Neutrophil (primary cell): ENCODE measurements around the gene USP10.

Experiments used
- H3K27ac ChIP-seq: fragments of 200-600 bp; sonication (generic); 2 replicates; pipeline ENCODE4 v1.5.1; 2016; ENCODE audit warnings: mild to moderate bottlenecking, moderate library complexity
- H3K27me3 ChIP-seq: fragments of 200-600 bp; sonication (generic); 2 replicates; pipeline ENCODE4 v1.6.0; 2016; ENCODE audit warnings: mild to moderate bottlenecking
- H3K36me3 ChIP-seq: fragments of 200-600 bp; sonication (generic); 2 replicates; pipeline ENCODE4 v1.5.1; 2017
- H3K4me1 ChIP-seq, 2 experiments: fragments of 200-600 bp in 1 of 2; sonication (generic) in 1 of 2; 1 replicate in 1 of 2; 2 replicates in 1 of 2; pipeline versions ENCODE4 v1.5.1 to v1.6.1; 2013 to 2016; ENCODE audit warnings: low read depth in 1 of 2, low read length in 1 of 2, mild to moderate bottlenecking in 1 of 2, moderate library complexity in 1 of 2; ENCODE audit not compliant: control insufficient read depth in 1 of 2, insufficient read depth in 1 of 2
- H3K4me3 ChIP-seq, 2 experiments: fragments of 200-600 bp in 1 of 2; sonication (generic) in 1 of 2; 1 replicate in 1 of 2; 2 replicates in 1 of 2; pipeline ENCODE4 v1.5.1; 2013 to 2016; ENCODE audit warnings: low read depth in 1 of 2, low read length in 1 of 2, mild to moderate bottlenecking in 1 of 2, moderate library complexity in 1 of 2
- H3K9me3 ChIP-seq: fragments of 200-600 bp; sonication (generic); 2 replicates; pipeline ENCODE4 v1.5.1; 2016
- TF ChIP-seq, protein P1 (sequence below): fragments of 200-600 bp; sonication (generic); IDR thresholded peaks from 2 replicates; pipeline ENCODE4 v1.5.1; 2016; ENCODE audit warnings: antibody characterized with exemption

USP10 gene

DNA sequence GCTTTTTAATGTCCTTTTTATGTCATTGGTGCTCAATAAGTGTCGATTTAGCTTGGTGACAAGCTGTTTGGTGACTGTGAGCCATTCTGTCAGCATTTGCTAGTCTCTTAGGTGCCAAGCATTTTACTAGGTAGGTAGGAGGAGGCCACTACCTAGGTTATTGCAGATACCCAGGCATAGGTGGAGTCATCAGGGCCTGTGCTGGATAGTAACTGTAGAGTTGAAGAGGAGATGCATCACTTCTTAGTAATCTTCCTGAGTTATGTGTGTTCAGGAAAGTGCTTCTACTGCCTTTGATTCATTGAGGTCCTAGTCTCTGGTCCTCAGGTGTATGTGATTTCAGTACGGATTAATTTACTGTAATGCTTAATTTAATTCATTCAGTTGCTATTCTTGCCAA lies 17.7 kb downstream of the USP10 start:
- no peaks in the 10 kb centered on the region for H3K36me3 ChIP-seq
- H3K27ac ChIP-seq, result no peak overlapping the region
- peaks cover 36 to 37% of the 10 kb centered on the region in 2 experiments for H3K4me1 ChIP-seq
- H3K27me3 ChIP-seq, result no peaks in the 10 kb centered on the region
- no peak overlapping the region for H3K4me3 ChIP-seq
- no peaks in the 10 kb centered on the region for H3K9me3 ChIP-seq
- TF ChIP-seq, protein P1, sequence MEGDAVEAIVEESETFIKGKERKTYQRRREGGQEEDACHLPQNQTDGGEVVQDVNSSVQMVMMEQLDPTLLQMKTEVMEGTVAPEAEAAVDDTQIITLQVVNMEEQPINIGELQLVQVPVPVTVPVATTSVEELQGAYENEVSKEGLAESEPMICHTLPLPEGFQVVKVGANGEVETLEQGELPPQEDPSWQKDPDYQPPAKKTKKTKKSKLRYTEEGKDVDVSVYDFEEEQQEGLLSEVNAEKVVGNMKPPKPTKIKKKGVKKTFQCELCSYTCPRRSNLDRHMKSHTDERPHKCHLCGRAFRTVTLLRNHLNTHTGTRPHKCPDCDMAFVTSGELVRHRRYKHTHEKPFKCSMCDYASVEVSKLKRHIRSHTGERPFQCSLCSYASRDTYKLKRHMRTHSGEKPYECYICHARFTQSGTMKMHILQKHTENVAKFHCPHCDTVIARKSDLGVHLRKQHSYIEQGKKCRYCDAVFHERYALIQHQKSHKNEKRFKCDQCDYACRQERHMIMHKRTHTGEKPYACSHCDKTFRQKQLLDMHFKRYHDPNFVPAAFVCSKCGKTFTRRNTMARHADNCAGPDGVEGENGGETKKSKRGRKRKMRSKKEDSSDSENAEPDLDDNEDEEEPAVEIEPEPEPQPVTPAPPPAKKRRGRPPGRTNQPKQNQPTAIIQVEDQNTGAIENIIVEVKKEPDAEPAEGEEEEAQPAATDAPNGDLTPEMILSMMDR, result no peak

DNA sequence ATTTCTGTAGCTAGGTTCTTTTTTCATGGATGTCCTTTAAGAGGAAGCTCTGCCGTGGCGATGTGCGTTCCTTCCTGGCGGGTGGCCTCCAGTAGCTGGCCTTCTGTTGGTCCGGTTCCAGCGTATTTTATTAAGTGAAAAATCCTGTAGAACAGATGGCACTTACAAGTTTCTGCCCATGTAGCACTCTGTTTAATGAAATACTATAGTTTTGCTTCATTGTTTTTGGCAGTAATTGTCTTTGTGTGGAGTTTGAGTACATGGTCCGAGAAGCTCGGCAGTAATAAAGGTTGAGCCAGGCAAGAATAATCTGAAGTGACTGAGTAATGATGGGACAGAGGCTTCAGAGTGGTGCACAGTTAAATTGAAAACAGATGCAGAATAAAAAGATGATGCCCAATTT lies 20.4 kb downstream of the USP10 start:
- Histone ChIP-seq H3K27me3 (no peaks in the 10 kb centered on the region), H3K4me3 (no peak overlapping the region), H3K36me3 (no peaks in the 10 kb centered on the region), H3K4me1 (peaks cover 24 to 27% of the 10 kb centered on the region in 2 experiments), H3K27ac (no peak overlapping the region), H3K9me3 (no peaks in the 10 kb centered on the region)
- TF ChIP-seq, protein P1, result no peak

DNA sequence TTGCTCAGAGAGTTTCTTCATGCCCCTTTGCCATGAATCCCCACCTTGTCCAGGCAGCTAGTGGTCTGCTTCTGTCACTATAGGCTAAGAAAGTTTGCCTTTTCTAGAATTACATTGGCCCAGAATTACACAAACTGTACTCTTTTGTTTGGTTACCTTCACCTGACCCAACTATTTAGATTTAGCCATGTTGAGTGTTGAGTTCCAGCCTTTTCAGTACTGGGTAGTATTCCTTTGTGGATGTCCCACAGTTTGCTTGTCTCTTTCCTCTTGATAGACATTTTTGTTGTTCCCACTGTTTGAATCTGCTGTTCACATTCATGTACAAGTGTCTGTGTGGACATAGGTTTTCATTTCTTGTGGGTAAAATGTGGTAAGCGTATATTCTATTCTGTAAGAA lies 22.3 kb downstream of the USP10 start:
- peaks cover 26 to 33% of the 10 kb centered on the region in 2 experiments for H3K4me1 ChIP-seq
- no peak overlapping the region for H3K27ac ChIP-seq
- TF ChIP-seq, protein P1, result no peak
- no peaks in the 10 kb centered on the region for H3K27me3 ChIP-seq
- no peak overlapping the region for H3K4me3 ChIP-seq
- no peaks in the 10 kb centered on the region for H3K36me3 ChIP-seq
- no peaks in the 10 kb centered on the region for H3K9me3 ChIP-seq

DNA sequence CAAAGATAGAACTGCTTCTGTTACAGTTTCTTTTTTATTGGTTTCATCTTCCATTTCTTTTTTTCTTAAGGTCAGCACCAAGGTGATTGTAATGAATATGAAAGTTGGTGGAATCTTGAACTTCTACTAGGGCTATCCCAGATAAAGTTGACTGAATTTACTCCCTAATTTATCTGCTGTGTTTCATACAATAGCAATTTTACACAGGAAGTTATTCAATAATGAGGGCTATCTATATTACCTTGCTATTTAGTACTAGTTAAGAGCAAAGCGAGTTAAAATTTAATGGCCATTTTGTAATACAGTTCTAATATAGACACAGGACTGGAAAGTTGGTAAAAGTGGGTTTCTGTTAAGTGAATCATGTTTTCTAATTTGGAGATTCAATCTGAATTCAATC lies 24.1 kb downstream of the USP10 start:
- Histone ChIP-seq H3K4me1 (peaks cover 21 to 25% of the 10 kb centered on the region in 2 experiments), H3K9me3 (no peaks in the 10 kb centered on the region), H3K4me3 (no peak overlapping the region), H3K27ac (no peak overlapping the region), H3K27me3 (no peaks in the 10 kb centered on the region), H3K36me3 (no peaks in the 10 kb centered on the region)
- TF ChIP-seq, protein P1, result no peak

DNA sequence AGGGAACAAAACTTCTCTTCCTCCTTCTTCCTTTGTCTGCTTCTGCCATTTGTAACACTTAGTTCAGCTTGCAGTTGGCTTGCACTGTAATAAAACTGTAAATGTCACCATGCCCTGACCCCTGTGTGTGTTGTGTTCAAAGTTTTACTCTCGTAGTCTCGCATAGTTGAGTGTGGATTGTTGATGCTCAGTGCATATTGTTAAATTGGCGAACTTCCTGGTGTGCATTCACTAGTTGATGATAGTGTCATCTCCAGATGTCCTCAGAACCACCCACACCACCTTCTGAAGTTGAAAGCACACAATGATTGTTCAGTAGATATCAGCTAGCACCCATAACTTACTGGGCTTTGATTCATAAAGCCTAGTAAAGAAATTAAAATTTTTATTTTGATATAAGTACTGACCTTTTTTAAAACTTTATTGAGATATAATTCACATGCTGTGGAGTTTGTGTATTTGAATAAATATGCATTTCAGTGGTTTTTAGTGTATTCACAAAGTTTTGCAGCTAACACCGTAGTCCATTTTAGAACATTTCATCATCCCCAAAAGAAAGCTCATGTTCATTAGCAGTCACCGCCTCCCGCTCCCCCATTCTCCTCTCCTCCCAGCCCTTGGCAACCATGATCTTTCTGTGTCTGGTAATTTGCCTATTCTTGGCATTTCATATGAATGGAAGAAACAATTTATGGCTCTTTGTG lies 25.0 kb downstream of the USP10 start:
- TF ChIP-seq, protein P1, result no peak
- H3K27ac ChIP-seq, result no peak overlapping the region
- no peak overlapping the region for H3K4me3 ChIP-seq
- no peaks in the 10 kb centered on the region for H3K27me3 ChIP-seq
- no peaks in the 10 kb centered on the region for H3K36me3 ChIP-seq
- H3K9me3 ChIP-seq, result no peaks in the 10 kb centered on the region
- H3K4me1 ChIP-seq, result peaks cover 26 to 27% of the 10 kb centered on the region in 2 experiments
